Adrenal gland (tissue), 5 donors: ENCODE data around the gene COL23A1.

Experiments
- POLR2A ChIP-seq, 2 donors: fragments of 450-650 bp; IDR thresholded peaks; one replicate each; pipeline ENCODE4 v1.6.1; 2017; ENCODE audit warnings: antibody characterized with exemption in 2 of 2, mild to moderate bottlenecking in 2 of 2, moderate library complexity in 1 of 2
- TF ChIP-seq, protein P1 (sequence below), 6 experiments: fragments of 450-650 bp in 4 of 6; fragments of 200-600 bp in 2 of 6; sonication (generic) in 1 of 6; IDR thresholded peaks; 1 replicate in 5 of 6; 2 replicates in 1 of 6; pipeline versions ENCODE4 v1.5.1 to v1.8.0; 2016 to 2021; ENCODE audit warnings: antibody characterized with exemption in 6 of 6, mild to moderate bottlenecking in 2 of 6, moderate library complexity in 1 of 6
- donor health status: DM: no; HTN: no; CAD: no.

DNA sequence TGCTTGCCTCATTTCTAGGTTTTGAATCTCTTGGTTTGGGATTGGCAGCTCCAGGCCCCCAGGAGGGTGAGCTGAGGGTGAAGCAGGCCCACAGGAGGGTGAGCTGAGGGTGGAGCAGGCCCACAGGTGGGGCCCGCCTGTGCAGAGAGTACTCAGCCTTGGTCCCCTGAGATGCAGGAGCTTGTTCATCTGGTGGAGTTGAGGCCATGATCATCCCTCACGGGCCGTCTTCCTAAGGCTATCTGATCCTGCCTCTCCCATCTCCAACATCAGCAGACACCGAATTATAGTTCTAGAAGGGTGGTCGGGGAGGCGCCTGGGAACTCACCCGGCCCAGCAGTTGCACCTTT, 225.9 kb downstream of the COL23A1 start:
- TF ChIP-seq, protein P1, sequence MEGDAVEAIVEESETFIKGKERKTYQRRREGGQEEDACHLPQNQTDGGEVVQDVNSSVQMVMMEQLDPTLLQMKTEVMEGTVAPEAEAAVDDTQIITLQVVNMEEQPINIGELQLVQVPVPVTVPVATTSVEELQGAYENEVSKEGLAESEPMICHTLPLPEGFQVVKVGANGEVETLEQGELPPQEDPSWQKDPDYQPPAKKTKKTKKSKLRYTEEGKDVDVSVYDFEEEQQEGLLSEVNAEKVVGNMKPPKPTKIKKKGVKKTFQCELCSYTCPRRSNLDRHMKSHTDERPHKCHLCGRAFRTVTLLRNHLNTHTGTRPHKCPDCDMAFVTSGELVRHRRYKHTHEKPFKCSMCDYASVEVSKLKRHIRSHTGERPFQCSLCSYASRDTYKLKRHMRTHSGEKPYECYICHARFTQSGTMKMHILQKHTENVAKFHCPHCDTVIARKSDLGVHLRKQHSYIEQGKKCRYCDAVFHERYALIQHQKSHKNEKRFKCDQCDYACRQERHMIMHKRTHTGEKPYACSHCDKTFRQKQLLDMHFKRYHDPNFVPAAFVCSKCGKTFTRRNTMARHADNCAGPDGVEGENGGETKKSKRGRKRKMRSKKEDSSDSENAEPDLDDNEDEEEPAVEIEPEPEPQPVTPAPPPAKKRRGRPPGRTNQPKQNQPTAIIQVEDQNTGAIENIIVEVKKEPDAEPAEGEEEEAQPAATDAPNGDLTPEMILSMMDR (IDR thresholded peaks at IDR 0.05), result no peak
- no peak for TF ChIP-seq POLR2A (IDR thresholded peaks at IDR 0.05)
